Renal cortical epithelial cell (primary cell): ENCODE measurements around the gene LCN10. TPM values are rescaled to one million over a fixed set of nuclear protein-coding genes. Genes with fewer than 3 reads are reported as not detected.
"Not testable (repeated sequence)": the region's sequence is repeated elsewhere in the genome, so short reads cannot be mapped to it uniquely, and the experiment has no call there.

Source experiments
- DNase-seq: peaks from one replicate; pipeline ENCODE4 v3.0.0-alpha.2; 2011; ENCODE audit warnings: low read depth
- total RNA-seq: library from RNA; depleted of rRNA; stranded (reverse); fragments of >200 nt; gene quantifications from 2 replicates; pipeline ENCODE4 v1.2.3, GENCODE V29; 2014

Gene LCN10
- total RNA-seq, 1 donor from 2014 or later, result not detected

DNA sequence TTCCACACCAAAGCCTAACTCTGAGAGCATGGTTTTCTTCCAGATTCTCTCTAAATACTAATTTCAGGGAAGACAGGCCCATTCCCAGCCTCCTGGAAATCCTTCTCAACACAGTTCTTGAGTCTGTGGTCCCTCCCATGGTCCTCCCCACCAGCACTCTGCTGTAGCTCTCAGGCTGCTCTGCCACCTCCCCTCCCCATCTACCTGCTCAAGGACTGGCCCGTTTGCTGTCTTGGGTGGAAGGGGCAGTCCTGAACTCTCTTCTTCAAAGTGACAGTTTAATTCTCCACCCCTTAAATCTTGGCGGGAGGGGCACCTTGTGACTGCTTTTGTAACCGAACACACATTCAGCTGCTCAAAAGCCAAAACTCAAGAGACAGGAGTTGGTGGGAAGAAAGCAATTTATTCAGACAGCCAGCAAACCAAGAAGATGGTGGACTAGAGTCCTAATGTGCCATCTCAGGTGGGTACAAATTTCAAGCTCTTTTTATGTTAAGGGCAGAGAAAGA is 29.2 kb upstream of the LCN10 start:
- no peak for DNase-seq

DNA sequence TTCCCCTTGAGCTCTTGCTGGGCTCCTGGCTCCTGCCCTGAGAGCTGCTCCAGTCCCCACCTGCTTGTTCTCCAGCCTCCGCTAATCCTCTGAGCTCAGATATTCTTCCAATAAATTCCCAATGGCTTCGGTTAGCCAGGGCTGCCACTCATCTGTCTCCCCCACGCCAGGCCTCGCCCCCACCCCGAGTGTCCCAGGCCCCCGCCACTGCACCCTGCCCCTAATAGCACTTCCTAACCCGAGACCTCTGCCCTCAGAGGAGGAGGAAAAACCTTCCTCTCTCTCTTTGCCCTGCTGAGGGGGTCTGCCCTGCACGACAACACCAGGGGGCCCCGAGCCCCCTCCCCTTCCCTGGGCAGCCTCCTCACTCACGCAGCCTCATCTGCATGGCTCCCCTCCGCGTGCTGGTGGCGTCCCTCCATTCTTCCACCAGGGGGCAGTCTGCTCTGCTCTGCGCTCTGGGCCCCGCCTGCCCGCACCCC is 27.0 kb upstream of the LCN10 start:
- DNase-seq, result no peak

DNA sequence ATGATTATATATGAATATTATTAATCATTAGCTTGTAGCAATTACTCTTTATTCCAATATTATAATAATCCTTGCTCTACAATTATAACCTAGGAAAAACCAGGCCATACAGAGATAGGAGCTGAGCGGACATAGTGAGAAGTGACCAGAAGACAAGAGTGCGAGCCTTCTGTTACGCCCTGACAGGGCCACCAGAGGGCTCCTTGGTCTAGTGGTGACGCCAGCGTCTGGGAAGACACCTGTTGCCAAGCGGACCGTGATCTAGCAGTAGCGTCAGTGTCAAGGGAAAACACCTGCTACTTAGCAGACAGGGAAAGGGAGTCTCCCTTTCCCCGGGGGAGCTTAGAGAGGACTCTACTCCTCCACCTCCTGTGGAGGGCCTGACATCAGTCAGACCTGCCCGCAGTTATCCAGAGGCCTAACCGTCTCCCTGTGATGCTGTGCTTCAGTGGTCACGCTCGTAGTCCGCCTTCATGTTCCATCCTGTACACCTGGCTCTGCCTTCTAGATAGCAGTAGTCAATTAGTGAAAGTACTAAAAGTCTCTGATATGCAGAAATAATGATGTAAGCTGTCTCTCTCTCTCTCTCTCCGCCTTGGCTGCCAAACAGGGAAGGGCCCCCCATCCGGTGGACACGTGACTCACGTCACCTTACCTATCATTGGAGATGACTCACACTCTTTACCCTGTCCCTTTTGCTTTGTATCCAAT is 23.8 kb upstream of the LCN10 start:
- peak; percentile 60 for DNase-seq

GRCh38 chr9:136765745-136766409 is 23.1 kb upstream of the LCN10 start:
- DNase-seq, result not testable (repeated sequence)

GRCh38 chr9:136765041-136765440 is 22.3 kb upstream of the LCN10 start:
- DNase-seq, result no peak

DNA sequence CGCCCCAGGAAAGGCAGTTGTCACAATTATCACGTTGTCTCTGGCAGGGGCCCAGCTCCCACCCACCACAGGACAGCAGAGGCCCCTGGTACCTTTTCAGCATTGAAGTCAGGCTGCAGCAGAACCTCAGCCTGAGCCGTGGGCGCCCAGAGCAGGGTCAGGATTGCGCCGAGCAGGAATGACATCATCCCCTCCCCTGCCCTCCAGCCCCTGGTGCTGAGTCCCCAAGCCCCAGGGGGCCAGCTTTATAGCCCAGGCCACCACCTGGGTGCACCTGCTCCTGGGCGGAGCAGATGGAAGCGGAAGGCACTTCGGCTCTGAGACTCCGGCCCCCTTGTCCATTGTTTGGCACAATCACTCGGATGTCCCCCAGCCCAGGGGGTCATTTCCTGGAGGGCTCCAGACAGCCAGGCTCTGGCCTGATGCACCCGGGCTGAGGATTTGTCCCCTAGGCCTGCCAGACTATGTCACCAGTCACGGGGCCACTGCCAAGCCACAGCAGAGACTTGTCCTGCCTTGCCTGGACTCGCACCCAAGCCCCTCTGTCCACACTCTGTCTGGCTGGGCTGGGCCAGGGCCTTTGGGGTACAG is 21.7 kb upstream of the LCN10 start, which contains the start of gene LCN15:
TSS of gene LCN15 (minus strand) at position 218 of the 591 bp plus-strand sequence. CDS start at position 188, 30 bp downstream.
- no peak for DNase-seq

GRCh38 chr9:136763649-136764035 is 20.9 kb upstream of the LCN10 start:
- no peak for DNase-seq

GRCh38 chr9:136762915-136763648 is 20.3 kb upstream of the LCN10 start:
- no peak for DNase-seq

- DNase-seq, result no peak
These were observed 19.5 kb upstream of the LCN10 start for GRCh38 chr9:136762221-136762691.

DNA sequence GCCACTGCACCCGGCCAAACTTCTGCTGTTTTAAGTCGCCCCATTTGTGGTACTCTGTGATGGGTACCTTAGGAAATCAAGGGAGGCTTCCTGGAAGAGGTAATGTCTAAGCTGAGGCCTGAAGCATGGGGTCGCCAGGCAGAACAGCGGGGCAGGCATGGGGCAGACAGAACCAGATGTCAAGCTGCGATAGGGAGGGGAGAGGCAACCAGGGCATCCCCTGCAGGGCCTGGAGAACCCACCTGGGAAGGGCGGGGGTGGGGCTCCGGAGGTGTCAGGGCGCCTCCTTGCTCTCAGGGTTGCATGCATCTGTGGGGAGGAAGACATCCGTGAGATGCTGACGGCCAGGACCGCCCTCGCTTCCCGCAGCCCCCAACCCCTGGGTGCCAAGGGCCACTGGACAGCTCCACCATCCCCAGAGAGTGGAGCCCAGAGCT is 18.8 kb upstream of the LCN10 start:
- no peak for DNase-seq

DNA sequence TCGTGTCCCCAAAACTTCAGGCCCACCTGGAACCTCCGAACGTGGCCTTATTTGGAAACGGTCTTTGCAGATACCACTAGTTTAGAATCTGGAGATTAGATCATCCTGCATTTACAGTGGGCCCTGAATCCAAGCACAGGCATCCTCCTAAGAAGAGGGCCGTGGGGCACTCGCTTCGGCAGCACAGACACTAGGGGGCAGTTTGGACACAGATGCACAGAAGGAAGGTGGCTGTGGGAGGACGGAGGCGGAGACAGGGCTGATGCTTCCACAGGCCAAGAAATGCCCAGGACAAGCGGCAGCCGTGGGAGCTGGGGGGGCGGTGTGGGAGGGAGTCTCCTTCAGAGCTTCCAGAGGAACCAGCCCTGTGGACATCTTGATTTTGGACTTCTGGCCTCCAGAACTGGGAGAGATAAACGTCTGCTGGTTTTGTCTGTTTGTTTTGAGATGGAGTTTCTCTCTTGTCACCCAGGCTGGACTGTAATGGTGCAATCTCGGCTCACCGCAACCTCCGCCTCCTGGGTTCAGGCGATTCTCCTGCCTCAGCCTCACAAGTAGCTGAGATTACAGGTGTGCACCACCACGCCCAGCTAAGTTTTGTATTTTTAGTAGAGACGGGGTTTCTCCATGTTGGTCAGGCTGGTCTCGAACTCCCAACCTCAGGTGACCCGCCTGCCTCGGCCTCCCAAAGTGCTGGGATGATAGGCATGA is 18.2 kb upstream of the LCN10 start:
- peak; percentile 45 for DNase-seq

DNA sequence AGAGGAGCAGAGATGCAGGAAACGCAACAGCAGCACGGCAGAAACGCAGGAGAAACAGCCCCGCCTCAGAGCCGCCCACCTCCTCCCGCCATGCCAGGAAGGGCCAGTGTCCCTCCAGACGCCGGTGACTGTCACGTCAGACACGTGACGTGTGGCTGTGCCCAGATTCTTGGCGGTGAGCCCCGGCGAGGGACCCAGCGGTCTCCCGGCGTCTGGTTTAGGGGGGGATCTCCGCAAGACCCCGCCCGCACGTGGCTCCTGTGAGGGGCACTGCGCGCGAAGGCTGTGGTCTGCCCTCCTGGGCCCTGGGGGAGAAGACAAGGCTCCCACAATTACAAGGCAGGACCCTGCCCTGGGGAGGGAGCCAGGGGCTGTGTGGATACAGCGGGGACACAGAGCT is 17.7 kb upstream of the LCN10 start:
- DNase-seq, result no peak

GRCh38 chr9:136759436-136760325 is 16.9 kb upstream of the LCN10 start:
- no peak for DNase-seq

DNA sequence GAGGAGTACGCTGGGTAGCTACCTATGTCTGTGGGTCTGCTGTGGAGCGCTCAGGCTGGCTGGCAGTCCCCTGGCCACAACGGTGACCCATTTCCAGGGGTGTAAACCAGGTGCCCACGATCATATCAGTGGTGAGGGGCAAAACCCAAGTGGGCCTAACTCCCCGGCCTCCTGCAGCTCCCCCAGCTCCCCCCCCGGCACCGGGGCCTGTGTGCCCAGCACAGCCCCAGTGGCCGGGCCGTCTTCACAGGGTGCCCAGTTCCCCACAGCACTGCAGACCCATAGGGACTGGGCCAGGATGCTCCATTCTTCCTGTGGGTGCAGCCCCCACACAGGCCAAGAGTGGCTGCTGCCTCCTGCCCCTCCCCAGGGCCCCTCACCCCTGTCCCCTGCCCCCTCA is 16.3 kb upstream of the LCN10 start:
- DNase-seq, result no peak

DNA sequence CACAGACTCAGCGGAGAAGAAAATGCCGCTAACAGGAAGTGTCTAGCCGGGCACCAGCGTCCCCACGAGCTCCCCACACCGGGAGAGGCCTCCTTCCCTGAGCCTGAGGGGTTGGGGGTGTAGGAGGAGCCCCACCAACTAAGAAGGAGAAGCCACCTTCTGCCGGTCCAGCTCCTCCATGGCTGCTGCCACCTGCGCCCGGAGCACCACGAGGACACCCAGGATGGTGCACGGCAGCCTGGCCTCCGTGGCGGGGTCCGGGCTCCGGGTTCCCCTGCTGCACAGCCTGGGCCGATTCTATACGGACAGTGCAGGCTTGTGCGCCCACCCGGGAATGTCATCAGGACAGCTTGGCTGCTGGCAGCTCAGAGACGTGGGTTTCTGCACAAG is 15.0 kb upstream of the LCN10 start:
- no peak for DNase-seq

GRCh38 chr9:136757328-136757727 is 14.6 kb upstream of the LCN10 start:
- no peak for DNase-seq

DNA sequence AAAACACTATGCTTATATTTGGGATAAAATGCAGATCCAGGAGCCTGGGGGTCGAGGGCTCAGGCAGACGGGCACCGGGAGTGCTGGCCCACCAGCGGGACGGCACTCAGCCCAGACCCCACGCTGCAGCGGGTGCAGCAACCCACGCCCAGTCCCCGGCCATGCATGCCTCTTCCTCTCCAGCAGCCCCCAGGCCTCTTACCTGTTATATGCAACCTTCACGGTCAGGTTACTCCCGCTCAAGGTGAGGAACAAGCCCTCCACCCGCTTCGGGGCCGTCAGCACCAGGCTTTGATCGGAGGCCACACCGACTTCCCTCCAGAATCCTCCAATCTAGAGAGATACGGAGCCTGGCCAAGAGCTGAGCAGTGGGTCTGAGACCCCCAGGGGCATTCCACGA is 14.1 kb upstream of the LCN10 start:
- DNase-seq, result no peak

DNA sequence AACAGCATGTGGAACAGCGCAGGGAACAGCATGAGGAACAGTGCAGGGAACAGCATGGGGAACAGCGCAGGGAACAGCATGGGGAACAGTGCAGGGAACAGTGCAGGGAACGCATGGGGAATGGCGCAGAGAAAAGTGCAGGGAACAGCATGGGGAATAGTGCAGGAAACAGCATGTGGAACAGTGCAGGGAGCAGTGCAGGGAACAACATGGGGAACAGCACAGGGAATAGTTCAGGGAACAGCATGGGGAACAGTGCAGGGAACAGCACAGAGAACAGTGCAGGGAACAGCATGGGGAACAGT is 13.3 kb upstream of the LCN10 start:
- DNase-seq, result no peak

DNA sequence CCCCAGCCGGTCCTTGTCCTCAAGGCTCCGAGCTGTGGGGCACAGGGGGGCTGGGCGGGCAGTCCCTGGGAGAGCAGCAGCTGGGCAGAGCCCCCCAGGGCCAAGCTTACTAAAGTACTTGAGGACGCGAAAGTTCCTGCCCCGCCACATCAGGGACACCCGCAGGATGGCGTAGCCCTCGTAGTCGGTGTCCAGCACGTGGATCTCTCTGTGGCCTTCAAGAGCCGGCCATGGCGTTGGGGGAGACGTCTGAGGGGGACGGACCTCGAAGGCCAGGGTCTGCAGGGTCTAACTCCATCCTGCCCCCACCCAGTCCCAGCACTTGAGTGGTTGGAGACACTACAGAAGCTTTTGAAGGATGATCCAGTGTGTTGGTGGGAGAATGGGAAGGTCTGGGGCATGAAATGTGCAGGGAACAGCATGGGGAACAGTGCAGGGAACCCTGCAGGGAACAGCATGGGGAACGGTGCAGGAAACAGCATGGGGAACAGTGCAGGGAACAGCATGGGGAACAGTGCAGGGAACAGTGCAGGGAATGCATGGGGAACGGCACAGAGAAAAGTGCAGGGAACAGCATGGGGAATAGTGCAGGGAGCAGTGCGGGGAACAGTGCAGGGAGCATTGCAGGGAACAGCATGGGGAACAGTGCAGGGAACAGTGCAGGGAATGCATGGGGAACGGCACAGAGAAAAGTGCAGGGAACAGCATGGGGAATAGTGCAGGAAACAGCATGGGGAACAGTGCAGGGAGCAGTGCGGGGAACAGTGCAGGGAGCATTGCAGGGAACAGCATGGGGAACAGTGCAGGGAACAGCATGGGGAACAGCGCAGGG is 12.8 kb upstream of the LCN10 start:
- not testable (repeated sequence) for DNase-seq
